LNCaP clone FGC (cell line): Measurements from ENCODE around the gene ADARB2.

Experiments
- DNase-seq: peaks from one replicate; pipeline ENCODE4 v3.0.0-alpha.2; 2011; ENCODE audit warnings: low read depth
- H3K4me3 ChIP-seq: 2 replicates; pipeline ENCODE4 v1.5.1; 2011; ENCODE audit warnings: mild to moderate bottlenecking, low read depth, low read length, control low read depth
- TF ChIP-seq, protein P1 (sequence below): IDR thresholded peaks from 2 replicates; pipeline ENCODE4 v1.5.1; 2012; ENCODE audit warnings: mild to moderate bottlenecking; ENCODE audit not compliant: control insufficient read depth, insufficient read depth; ENCODE audit errors: extremely low read depth

The ADARB2 gene

DNA sequence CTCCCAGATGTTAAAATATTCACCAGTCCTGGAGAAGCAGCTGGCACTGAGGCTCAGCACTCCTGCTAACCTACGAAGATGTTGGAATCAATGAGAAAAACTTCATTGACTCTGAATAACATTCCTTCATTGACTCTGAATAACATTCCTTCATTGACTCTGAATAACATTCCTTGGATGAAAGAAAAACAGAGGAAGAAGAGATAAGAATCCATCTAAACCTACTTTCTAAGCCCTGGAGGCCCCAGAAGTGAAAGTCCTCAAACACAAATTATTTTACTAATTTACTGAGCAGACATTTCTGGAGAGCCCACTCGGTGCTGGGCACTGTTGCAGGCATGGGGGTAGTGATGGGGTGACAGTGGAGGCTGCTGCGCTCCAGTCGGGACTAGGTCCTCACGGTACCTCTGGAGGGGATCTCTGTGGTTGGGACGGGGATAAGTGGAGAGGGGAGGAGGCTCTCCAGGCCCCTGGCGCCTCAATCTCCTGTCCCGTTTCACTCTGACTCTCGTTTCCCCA is 427.0 kb downstream of the ADARB2 start:
- TF ChIP-seq, protein P1, sequence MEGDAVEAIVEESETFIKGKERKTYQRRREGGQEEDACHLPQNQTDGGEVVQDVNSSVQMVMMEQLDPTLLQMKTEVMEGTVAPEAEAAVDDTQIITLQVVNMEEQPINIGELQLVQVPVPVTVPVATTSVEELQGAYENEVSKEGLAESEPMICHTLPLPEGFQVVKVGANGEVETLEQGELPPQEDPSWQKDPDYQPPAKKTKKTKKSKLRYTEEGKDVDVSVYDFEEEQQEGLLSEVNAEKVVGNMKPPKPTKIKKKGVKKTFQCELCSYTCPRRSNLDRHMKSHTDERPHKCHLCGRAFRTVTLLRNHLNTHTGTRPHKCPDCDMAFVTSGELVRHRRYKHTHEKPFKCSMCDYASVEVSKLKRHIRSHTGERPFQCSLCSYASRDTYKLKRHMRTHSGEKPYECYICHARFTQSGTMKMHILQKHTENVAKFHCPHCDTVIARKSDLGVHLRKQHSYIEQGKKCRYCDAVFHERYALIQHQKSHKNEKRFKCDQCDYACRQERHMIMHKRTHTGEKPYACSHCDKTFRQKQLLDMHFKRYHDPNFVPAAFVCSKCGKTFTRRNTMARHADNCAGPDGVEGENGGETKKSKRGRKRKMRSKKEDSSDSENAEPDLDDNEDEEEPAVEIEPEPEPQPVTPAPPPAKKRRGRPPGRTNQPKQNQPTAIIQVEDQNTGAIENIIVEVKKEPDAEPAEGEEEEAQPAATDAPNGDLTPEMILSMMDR: no peak
- no peak overlapping the region for H3K4me3 ChIP-seq
- no peak for DNase-seq

DNA sequence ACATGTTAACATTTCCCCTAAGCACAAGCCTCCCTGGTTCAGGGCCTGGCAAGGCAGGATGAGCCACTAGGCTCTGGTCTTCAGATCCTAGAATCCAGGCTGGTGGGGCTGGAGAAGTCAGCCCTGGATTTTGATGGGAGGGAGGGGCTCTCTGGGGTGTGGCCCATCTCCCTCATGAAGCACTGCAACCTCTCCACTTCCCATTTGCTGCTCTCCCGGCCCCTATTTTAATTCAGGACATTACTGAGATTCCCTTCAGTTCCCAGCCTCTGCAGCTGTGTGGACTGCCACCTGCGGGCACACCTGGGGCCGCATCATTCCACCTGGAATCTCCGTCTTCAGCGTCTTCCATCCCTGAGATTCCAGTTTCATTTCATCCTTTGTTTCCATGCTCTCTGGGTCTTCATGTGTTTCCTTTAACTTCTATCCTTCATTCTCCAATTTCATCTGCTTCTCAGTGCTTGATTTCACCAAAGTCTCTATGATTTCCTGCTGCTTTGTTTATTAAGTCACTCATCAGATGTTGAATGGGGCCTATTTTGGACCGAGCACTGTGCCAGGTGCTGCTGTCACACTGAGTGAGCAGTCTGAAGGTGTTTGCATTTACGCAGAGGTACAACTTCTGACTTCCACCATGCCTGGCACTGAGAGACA is 427.6 kb downstream of the ADARB2 start:
- H3K4me3 ChIP-seq: no peak overlapping the region
- TF ChIP-seq, protein P1: no peak
- no peak for DNase-seq

DNA sequence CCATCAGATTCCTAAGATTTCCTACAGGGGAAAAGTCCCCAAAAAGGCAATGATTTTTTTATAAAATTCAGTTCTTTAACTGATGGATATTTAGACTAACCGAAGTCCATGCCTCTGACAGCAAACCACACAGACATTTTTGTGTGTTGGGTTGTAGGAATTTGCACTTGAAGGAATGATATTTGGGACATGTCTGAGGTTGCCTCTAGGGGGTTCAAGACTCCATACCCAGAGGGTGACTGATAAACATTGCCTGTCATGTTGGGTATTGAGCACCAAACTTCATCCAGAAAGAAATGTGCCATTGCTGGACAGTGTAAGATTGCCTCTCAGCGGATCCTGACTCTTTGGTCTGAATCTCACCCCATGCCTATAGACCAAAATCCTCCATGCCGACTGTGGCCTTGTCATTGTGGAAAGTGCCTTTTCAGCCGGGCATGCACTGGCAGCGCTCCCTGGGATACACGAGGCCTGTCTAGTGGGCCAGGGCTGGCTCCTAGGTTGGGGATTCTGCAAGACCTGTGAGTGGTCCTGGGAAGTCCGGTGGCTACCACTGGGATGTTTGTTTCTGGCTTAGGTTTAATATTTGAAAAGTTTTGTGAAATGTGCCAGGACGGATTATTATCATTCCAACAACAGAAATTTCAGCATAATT is 428.2 kb downstream of the ADARB2 start:
- TF ChIP-seq, protein P1: no peak
- no peak for DNase-seq
- H3K4me3 ChIP-seq: no peak overlapping the region

DNA sequence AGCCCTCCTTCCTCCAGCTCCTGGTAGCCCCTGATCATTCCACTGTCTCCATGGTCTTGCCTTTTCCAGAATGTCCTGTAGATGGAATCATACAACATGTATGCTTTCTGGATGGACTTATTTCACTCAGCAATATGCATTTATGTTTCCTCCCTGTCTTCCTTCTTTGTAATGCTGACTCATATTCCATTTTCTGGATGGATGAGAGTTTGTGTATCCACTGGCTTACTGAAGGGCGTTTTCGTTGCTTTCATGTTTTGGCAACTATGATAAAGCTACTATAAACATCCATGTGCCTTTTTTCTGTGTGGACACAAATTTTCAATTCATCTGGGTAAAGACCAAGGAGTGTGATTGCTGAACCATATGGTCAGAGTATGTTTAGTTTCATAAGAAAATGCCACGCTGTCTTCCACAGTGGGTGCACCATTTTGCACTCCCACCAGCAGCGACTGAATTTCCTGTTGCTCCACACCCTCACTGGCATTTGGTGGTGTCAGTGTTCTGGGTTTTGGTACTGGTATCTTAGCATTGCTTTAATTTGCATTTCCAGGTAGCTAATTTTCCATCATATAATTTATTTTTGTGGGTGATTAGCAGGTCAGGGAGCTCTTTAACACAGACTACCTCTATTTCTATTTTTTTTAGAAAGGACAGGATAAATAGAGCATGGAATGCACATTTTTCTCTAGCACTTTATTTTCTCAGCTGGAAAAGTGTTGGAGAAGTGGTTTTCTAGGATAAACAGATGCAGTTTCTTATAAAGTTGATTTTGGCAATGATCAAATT is 429.0 kb downstream of the ADARB2 start:
- no peak for DNase-seq
- no peak overlapping the region for H3K4me3 ChIP-seq
- TF ChIP-seq, protein P1: no peak

DNA sequence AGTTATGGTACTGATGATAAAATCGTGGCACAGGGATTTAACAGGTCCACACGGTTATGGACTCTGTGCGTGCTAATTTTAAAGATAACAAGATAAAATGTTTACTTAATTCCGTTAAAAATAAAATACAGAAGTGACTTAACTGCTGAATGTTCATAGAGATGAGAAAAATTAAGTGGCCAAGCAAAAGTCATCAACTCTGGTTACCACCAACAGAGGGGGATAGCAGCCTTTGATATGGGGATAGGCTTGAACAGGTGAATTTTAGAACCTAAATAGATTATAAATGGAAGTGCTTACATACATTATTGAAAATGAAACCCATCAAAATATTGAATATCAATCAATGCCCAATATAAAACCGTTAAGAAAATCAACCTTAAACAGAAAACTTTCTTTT is 436.2 kb downstream of the ADARB2 start:
- TF ChIP-seq, protein P1: 0 out of 2 replicates have a peak, but pooled peaks have one; percentile 26
- H3K4me3 ChIP-seq: no peak overlapping the region
- no peak for DNase-seq

DNA sequence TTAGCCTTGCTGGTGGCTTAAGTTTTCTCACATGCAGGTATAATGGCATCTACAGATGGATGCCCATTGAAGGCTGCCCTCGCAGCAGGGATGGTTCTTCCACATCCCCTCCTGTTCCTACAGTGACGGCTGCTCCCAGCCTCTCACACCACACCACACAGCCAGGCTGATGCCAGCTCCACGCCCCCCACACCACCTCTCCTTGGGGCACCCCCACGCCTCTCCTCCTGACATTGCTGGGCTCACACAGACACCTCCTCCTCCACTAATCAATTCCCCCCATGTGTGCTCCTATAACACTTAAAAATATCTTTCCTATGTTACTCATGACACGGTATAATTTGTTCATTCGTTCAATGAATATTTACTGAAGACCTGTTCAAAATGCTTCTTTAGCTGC is 437.1 kb downstream of the ADARB2 start:
- no peak overlapping the region for H3K4me3 ChIP-seq
- no peak for DNase-seq
- TF ChIP-seq, protein P1: no peak
